GM19239 (cell line): ENCODE results near the gene CCDC74B.
"Not testable (repeated sequence)": the region's sequence is repeated elsewhere in the genome, so short reads cannot be mapped to it uniquely, and the experiment has no call there.

Experiments used
- DNase-seq: peaks from one replicate; pipeline ENCODE4 v3.0.0; 2011; ENCODE audit warnings: low spot score; ENCODE audit not compliant: insufficient read length
- FAIRE-seq: peaks from 2 replicates; lab custom pipeline; 2011; peaks lifted over from hg19 to GRCh38; lab: Jason Lieb, UNC

Gene CCDC74B

DNA sequence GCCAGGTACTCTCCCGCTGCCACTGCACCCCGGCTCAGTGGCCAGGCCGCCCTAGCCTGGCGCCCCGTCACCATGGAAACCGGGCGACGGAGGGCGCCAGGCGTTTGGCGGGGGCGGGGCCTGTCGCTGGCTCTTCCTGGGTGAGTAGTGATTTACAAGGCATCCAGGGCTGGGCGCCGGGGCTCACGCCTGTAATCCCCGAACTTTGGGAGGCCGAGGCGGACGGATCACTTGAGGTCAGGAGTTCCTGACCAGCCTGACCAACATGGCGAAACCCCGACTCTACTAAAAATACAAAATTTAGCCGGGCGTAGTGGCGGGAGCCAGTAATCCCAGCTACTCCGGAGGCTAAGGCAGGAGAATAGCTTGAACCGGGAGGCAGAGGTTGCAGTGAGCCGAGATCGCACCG, at the start of gene CCDC74B:
CCDC74B (minus strand) TSS at position 107 of the 409 bp plus-strand sequence. CDS start 116 bp downstream, outside the sequence.
- DNase-seq, result not testable (repeated sequence)

DNA sequence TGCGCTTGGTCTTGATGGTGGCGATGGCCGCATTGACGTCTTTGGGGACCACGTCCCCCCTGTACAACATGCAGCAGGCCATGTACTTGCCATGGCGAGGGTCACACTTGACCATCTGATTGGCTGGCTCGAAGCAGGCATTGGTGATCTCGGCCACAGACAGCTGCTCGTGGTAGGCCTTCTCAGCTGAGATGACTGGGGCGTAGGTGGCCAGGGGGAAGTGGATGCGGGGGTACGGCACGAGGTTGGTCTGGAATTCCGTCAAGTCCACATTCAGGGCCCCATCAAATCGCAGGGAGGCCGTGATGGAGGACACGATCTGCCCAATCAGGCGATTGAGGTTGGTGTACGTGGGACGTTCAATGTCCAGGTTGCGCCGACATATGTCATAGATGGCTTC, 48.9 kb upstream of the CCDC74B start:
- DNase-seq, FAIRE-seq: not testable (repeated sequence)

More for the DNA sequence above, at the start of gene CCDC74B:
- not testable (repeated sequence) for FAIRE-seq

DNA sequence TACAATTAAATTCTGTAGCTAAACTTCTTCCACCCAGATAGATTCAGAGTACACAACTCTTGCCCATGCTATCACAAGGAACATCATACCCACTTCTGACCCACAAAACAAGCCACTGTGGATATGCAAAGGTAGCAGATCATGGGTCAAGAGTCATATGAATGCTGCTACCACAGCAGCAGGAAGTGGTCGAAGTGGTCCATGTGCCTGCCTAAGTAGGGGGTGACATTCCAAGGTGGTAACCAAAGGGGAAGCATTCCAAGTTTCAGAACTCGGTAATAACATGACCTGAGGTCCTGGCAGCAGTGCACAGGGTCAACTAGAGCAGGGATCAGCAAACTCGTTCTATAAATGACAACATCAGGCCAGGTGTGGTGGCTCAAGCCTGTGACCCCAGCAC, 47.5 kb upstream of the CCDC74B start:
- FAIRE-seq, DNase-seq: not testable (repeated sequence)

DNA sequence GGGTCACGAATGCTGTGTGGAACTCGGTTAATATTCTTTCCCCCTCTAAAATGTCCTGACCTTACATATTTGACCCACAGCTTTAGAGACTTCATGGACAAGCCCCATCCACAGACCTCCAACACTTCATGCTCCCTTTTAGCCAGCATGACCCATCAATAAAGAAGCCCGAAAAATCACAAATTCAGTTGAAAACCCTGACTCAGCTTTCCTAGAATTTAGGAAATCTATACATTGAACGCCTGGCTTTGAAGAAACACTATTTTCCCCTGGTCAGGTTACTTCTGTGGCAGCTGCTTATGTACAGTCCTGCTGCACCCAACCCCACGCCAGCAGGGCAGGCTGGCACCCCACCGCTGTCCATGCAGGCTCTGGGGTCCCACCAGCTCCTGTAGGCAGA, 46.4 kb upstream of the CCDC74B start:
- not testable (repeated sequence) for DNase-seq, FAIRE-seq

DNA sequence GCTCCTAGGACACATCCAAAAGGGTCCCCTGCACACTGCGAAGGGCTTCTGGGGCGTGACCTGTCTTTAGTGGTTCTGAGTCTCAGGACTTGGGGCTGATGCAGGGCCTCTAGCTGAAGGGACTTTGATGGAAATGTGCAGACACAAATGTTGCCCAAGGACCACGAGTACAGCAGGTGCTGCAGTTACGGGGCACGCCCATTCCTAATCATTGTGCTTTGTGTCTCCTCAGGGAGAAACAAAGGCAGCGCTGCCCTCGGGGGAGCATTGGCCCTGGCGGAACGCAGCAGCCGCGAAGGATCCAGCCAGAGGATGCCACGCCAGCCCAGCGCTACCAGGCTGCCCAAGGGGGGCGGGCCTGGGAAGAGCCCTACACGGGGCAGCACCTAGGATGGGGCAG, 45.3 kb upstream of the CCDC74B start:
- no peak for DNase-seq
- FAIRE-seq, result no peak

DNA sequence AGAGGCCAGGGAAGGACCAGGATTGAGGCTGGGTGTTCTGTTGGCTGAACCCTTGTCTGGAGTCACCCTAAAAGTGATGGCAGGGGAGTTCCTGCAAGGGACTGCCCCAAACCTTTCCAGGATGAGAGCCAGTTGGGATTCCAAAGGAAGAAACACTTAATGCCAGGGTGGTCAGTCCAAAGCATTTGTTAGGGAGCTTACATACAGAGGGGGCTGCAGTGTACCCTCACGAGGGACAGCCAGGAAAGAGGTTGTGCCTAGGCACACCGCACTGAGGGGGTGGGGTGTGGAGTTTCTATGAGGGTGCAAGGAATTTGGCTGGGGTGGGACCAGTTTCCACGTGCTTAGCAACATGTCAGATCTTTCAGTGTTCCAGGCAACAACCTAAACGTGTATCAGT, 44.0 kb upstream of the CCDC74B start:
- DNase-seq, FAIRE-seq: not testable (repeated sequence)

DNA sequence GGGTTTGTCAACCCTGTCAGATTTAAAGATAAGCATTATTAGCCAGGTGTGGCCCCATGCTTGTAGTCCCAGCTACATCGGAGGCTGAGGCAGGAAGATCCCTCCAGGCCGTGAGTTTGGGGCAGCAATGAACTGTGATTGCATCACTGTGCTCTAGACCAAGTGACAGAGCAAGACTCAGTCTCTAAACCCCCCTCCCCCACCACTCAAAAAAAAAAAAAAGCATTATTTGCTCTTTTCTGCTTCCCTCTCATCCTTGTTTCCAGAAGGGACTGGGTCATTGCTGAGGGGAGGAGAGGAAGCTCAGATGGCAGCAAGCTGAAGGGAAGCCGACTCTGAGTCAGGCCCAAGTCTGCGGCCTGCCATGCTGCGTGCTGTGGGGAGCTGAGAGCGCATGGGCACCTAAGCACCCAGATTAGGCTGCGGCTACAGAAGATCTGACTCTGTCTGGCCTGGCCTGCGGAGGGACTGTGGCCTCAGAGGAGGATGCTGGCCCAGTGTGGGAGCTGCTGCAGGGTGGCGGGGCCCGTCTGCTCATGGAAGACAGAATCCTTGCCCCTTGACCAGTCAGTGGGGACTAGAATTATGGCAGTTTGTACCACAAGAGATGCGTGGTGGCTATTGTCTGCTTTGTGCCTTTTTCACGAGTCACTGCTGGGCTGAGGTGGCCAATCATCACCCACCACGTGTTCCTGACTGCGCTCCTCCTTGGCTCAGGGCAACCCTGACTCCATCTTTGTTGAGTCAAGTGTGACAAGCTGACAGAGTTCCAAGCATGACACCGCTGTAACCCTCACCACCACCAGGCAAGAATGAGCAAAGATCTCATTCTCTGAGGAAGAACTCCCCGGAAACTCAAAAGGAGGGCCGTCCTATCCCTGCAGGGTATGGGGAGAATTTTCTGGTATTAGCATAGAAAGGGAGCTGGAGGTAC, 43.2 kb upstream of the CCDC74B start:
- DNase-seq, FAIRE-seq: not testable (repeated sequence)

DNA sequence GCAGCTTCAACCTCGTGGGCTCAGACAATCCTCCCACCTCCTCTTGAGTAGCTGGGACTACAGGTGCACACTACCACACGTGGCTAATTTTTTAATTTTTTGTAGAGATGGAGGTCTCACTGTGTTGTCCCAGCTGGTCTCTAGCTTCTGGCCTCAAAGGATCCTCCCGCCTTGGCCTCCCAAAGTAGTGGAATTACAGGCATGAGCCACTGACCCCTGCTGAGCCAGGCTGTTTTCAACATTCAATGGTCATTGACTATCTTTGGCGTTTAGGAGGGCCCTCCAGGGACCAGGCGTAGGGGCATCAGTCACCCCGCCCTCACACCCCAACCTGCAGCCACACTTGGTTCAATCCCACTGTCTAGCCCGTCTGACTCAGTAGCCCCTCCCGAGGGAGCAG, 42.4 kb upstream of the CCDC74B start:
- DNase-seq (no peak), FAIRE-seq (no peak)

DNA sequence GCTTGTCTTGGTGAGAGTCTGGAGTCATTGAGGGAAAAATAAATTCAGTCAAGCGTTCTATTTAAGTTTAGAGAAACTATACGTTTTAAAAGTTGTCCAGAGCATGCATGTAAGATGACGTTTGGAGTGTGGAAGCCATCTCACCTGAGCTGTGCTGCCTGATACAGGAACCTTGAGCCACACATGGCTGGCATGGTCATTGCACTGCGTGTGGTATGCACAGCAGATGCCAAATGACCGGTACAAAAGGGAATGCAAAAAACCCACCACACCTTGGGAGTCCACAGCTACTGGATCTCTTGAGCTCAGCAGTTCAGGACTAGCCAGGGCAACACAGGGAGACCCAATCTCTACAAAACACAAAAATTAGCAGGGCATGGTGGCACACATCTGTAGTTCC, 41.5 kb upstream of the CCDC74B start:
- FAIRE-seq (no peak), DNase-seq (no peak)

DNA sequence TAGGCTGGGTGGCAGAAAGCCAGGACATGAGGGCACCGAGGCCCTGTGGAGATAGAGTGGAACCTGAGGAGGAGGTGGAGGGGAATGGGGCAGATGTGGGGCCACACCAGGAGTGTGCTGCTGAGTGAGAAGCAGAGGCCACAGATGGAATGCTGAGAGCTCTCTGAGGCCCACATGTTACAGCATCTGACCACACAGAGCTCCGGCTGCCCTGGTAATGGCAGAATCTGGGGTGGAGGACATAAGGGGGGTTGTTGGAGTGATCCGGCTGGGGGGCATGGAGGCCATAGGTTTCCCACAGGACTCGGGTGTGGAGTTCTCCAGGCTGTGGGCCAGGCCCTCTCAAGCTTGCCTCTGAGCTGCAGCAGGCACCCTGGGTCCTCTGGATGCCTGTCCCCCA, 41.0 kb upstream of the CCDC74B start:
- DNase-seq (no peak), FAIRE-seq (no peak)

DNA sequence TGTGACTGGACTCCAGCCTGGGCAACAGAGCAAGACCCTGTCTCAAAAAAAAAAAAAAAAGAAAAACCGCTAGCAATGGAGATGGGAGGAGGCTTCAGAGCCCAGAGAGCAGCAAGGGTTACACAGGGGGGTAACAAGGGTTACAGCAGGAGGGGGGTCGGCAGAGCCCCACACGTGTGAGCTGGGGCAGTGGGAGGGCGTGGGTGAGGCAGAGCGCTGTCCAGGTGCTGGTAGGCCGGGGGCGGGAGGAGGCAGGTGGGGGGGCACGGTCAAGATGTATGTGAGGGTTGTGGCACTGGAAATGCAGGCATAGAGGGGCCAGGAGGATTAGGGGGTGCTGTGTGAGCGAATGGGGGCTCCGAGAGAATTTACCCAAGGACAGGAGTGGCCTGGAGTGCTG, 40.5 kb upstream of the CCDC74B start:
- no peak for DNase-seq
- no peak for FAIRE-seq

DNA sequence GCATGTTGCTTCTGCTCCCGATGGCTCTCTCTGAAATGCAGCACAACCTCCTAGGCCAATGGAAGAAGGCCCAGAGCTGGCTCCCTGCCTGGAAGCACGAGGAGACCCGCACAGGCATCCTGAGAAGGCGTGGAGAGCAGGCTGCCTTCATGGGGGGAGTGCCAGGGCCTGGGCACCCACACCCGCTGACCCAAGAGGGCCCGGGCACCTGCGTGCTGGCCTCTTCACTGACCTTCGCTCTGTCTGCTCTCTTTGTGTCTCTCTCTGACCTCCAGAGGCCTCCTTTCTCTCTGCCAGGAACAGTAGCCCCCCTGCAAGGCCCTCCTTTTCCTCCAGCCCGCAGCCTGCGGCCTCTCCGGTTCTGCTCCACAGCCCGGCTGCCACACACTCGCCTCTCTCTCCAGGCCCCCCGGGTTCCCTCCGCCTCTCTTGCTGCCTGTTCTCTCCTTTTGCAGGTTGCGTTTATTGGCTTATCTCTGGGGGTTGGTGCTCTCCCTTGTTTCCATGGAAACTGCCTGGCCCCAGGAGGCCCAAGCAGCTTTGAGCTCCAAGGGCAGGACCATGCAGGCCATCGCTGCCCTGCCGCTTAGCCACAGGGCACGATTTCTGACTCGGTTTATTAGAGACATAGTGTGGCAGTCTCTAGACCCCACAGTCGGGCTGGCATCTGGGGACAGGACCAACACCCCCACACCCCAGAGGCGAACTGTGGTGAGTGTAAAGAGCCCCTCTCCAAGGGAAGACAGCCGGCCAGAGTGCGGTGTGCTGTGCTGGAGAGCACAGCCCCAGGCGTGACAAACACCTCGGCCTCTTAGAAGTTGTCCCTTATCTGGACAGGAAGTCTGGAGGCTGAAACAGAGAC, 38.8 kb upstream of the CCDC74B start:
- DNase-seq, result no peak
- no peak for FAIRE-seq

DNA sequence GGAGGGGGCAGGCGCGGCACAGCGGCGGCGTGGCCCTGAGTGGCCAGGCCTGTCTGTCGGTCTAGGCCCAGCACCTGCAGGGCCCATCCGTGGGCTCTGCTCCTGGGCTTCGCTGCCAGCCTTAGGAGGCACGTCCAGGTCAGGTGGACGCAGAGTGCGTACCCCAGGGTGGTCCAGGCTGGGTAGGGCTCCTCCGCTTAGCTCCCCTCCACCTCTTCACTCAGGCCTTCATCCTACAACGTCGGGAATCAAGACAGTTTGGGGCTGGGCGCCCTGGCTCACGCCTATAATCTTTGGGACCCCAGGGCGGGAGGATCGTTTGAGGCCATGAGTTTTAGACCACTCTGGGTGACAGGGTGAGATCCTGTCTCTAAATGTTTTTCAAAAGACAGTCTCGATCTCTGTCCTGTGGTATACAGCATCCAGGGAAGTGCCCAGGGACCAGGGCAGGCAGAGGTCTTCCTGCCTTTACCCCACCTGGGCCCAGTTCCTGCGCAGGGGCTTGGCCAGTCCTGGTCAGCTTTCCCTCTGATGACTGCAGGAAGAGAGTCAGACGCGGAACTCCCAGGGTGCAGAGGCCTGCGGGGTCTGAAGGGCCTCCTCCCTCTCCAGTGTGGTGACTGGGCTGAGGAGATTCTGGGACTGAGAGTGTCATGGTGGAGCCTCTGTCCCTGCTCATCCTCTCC, 38.1 kb upstream of the CCDC74B start:
- DNase-seq, result not testable (repeated sequence)
- peak; percentile 76 for FAIRE-seq

DNA sequence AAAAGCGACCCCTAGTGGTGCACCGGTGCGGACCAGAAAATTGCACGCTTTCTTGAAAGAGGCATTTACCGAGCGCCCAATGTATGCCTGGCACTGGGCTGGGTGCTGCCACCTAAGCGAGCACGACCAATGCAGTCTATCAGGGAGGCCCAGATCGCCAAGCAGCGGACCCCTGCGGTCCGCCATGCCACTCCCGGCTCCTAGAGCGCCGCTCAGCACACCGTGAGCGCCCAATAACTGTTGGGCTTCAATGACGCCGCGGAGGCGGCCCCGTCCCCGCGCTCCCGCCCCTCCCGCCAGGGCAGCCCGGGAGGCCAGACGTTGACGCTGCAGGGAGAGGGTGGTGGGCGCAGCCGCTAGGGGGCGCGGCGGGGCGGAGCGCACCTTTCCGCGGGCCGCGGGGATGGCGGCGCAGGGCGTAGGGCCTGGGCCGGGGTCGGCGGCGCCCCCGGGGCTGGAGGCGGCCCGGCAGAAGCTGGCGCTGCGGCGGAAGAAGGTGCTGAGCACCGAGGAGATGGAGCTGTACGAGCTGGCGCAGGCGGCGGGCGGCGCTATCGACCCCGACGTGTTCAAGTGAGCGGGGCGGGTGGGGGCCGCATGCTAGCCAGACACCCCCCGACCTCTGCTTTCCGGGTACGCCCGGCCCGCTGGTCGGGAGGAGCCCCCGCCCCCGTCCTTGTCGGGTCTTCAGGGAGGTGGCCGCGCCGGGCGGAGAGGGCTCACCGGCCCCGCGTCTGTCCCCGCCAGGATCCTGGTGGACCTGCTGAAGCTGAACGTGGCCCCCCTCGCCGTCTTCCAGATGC, 37.2 kb upstream of the CCDC74B start, which contains the start of gene MZT2B:
MZT2B (plus strand) TSS at position 383 of the 803 bp plus-strand sequence; CDS start at position 404, 21 bp downstream.
- FAIRE-seq (peak; percentile 28), DNase-seq (peak; percentile 89)

DNA sequence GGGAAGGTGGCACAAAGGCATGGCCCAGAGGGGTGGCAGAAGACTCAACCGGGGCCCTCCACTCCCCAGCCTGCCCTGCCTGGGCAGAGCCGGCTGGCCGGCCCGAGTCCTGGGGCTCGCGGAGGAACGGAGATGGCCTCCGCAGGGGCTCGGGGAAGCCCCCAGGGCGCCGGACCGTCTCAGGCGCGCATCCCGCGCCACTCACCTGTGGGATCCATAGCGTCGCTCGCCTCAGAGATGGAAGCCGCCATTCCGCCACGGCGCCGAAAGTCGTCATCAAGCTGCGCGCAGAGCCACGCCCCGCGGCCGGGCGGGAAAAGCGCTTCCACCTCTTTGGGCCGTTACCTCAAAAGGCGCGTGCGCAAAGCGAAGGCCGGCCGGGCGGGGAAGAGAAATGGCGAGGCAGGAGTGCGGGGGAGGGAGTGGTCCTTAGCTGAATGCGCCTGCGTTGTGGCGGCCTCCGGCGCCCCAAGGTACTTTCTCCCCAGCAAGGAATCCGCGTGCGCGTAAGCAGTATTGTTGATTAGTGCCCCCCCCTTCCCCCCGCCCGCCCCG, 36.5 kb upstream of the CCDC74B start, which contains the start of gene SMPD4:
SMPD4 (minus strand) TSS at position 278 of the 555 bp plus-strand sequence. CDS start 5,010 bp downstream, outside the sequence.
- peak; percentile 75 for DNase-seq
- FAIRE-seq, result peak; percentile 93

DNA sequence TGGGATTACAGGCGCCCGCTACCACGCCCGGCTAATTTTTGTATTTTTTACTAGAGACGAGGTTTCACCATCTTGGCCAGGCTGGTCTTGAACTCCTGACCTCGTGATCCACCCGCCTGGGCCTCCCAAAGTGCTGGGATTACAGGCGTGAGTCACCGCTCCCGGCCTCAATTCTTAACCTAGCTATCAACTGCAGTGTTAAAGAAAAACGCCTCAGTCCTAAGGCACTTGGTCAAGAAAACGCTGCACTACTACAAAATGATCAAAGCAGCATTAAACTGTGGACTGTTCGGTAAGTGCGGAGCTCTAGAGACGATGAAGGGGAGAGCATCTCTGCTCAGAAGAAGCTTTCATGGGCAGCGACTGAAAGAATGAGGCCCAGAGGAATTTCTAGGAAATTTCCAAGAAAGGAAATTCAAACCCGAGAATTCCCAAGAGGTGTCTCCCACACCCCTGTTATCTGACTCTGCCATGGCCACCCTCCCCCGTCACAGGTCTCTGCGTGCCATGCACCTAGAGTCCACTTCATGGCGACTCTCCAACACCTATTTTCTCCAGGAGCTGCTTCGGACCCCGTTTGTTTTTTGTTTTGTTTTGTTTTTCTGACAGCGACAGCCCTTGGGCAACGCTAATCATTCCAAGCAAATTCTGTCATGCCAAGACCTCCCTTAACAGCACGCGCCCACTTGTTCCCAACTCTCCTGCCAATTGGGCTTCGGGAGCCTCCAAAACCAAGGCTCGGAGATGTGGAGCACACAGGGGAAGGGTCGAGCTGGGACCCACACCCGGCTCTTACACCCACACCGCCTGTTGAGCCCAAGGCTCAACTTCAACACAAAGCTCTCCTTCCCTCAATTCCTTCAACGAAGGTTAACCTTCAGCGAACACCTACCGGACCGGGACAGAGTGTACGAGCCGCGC, 35.8 kb upstream of the CCDC74B start:
- not testable (repeated sequence) for DNase-seq

DNA sequence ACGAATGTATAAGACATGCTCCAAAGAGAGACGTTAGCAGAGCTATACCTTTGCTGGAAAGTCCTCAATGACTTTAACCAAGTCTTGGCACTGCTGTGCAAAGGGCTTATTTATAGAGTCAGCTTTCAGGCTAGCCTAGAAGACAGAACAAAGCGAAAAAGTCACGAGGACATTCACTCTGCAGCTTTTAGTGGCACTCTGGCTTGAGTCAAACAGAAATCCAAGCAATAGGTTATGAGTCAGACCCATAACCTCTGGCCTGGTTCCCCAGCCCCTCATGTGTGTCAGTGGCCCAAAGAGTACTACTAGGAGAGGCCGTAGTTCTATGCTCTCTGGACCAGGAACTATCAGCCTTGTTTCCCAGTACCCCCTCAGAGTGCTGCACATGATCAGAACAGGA, 30.0 kb upstream of the CCDC74B start:
- DNase-seq, result not testable (repeated sequence)
- peak; percentile 68 for FAIRE-seq

More for the DNA sequence above, 35.8 kb upstream of the CCDC74B start:
- FAIRE-seq, result peak; percentile 82

DNA sequence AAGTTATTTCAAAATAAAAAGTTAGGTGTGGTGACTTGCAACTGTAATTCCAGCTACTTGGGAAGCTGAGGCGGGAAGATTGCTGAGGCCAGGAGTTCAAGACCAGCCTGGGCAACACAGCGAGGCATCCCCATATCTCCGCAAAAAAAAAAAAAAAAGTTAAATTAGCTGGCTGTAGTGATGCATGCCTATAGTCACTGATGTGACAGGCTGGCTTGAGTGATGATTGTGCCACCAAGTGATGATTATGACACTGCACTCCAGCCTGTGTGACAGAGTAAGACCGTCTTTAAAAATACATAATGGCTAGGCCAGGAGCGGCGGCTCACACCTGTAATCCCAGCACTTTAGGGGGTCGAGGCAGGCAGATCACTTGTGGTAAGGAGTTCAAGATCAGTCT, 25.0 kb upstream of the CCDC74B start:
- DNase-seq (no peak), FAIRE-seq (no peak)
